Spleen (tissue), 11 donors: ENCODE measurements around the gene PSMG3. TPM values are rescaled to one million over a fixed set of nuclear protein-coding genes. Genes with fewer than 3 reads are reported as not detected.

ENCODE experiments used
- DNase-seq: peaks from one replicate; pipeline ENCODE4 v3.0.0-alpha.2; 2020
- H3K27ac ChIP-seq, 8 donors: fragments of 200-600 bp; sonication (generic) in 7 of 8; 1 replicate in 4 of 8; 2 replicates in 4 of 8; pipeline versions ENCODE4 v1.5.0 to v1.8.0; 2016 to 2021; ENCODE audit warnings: inconsistent platforms in 4 of 8, mild to moderate bottlenecking in 4 of 8, moderate library complexity in 1 of 8
- H3K27me3 ChIP-seq, 7 donors: fragments of 200-600 bp; sonication (generic) in 6 of 7; replicated peaks in 1 of 7; 1 replicate in 4 of 7; 2 replicates in 3 of 7; pipeline versions ENCODE4 v1.5.0 to v1.8.0; 2016 to 2021; ENCODE audit warnings: inconsistent platforms in 3 of 7, mild to moderate bottlenecking in 1 of 7
- H3K36me3 ChIP-seq, 6 donors: fragments of 200-600 bp; sonication (generic) in 5 of 6; 1 replicate in 4 of 6; 2 replicates in 2 of 6; pipeline versions ENCODE4 v1.5.0 to v1.8.0; 2016 to 2021; ENCODE audit warnings: inconsistent platforms in 2 of 6
- H3K4me1 ChIP-seq, 6 donors: fragments of 200-600 bp; sonication (generic) in 5 of 6; 1 replicate in 3 of 6; 2 replicates in 3 of 6; pipeline versions ENCODE4 v1.5.0 to v1.8.0; 2016 to 2021; ENCODE audit warnings: inconsistent platforms in 3 of 6
- H3K4me3 ChIP-seq, 8 donors: fragments of 200-600 bp; sonication (generic) in 7 of 8; 1 replicate in 4 of 8; 2 replicates in 4 of 8; pipeline versions ENCODE4 v1.5.0 to v1.8.0; 2016 to 2021; ENCODE audit warnings: inconsistent platforms in 4 of 8, mild to moderate bottlenecking in 4 of 8, moderate library complexity in 2 of 8
- H3K9me3 ChIP-seq, 8 donors: fragments of 200-600 bp; sonication (generic) in 7 of 8; 1 replicate in 4 of 8; 2 replicates in 4 of 8; pipeline versions ENCODE4 v1.5.0 to v1.8.0; 2016 to 2021; ENCODE audit warnings: inconsistent platforms in 4 of 8
- CTCF ChIP-seq, 11 experiments: fragments of 200-600 bp in 7 of 11; fragments of 450-650 bp in 4 of 11; sonication (generic) in 4 of 11; IDR thresholded peaks in 8 of 11; conservative IDR thresholded peaks in 3 of 11; 1 replicate in 7 of 11; 2 replicates in 4 of 11; pipeline versions ENCODE4 v1.4.0 to v1.8.0; 2016 to 2021; ENCODE audit warnings: antibody characterized with exemption in 11 of 11, inconsistent platforms in 4 of 11, mild to moderate bottlenecking in 1 of 11
- POLR2A ChIP-seq, 3 donors: fragments of 450-650 bp; IDR thresholded peaks; one replicate each; pipeline ENCODE4 v1.5.1; 2017; ENCODE audit warnings: antibody characterized with exemption in 3 of 3, mild to moderate bottlenecking in 1 of 3
- POLR2AphosphoS5 ChIP-seq, 3 donors: sonication (generic); formaldehyde crosslinking; IDR thresholded peaks; one replicate each; pipeline ENCODE4 v1.5.1; 2017; ENCODE audit warnings: antibody characterized with exemption in 3 of 3
- WGBS, 5 donors: extraction: QIAGEN DNeasy Blood & Tissue Kit in 3 of 5; methylation state at CpG; one replicate each; pipeline versions ENCODE4 v1.1.5 to v1.1.7; 2013 to 2018; 5-methylcytosine and 5-hydroxymethylcytosine counted together
- intact Hi-C: fragments of 100-400 bp; cut with DNase I; formaldehyde crosslinking; loops from one replicate; pipeline ENCODE4 v1.15.0; 2023; ENCODE audit warnings: low total_unique reads
- polyA plus RNA-seq, 3 donors: library from polyadenylated mRNA; stranded (reverse); fragments of 200-250 nt; gene quantifications; one replicate each; pipeline ENCODE4 v1.2.1, GENCODE V29; 2013
- total RNA-seq, 7 donors: library from RNA; depleted of rRNA in 3 of 7; stranded (reverse); fragments of >200 nt in 3 of 7; fragmentation: NEBNext Ultra II Directional in 4 of 7; extraction: Animal tissue kit (Norgen Biotek cat#: 25700) in 4 of 7; gene quantifications; one replicate each; pipeline versions ENCODE4 v1.1.0 to v1.2.1, GENCODE V29; 2016 to 2021
- donor health status: healthy with polysubstance abuse.
- donor health status: DM: no; HTN: no; CAD: no; lungs with moderate emphysema.
- donor health status: DM: no; HTN: no; CAD: no.
- donor health status: Bipolar disorder and iron deficiency.
- donor health status: healthy.
- donor health status: DM: no; HTN: no; CAD: no.
- donor health status: DM: yes; HTN: yes; CAD: no.

Gene PSMG3
- total and polyA plus RNA-seq, 10 donors = 18.2 to 89.9 (median 30.9) TPM

DNA sequence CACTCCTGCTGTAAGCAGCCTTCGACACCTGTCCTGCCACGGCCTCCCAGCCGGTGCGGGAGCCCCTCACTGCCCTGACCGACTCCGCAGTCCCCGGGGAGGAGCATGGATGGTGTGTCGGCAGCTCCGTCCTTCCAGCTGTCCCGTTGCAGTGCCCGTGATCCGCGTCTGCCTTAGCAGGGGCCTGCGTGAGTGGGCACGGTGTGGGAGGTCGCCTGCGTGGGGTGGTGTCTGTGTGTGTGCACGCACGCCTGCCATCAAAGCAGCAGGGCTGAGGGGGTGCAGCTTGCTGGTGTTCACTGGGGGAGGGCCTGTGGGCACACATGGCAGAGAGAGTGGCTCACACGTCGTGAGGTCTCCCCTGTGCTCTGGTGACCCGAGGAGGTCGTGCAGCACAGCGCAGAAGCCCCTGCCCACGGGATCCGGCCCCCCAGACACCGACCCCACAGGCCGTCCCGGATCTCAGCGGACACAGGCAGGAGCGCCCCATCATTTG, 29.0 kb downstream of the PSMG3 start:
- H3K27ac ChIP-seq = no peak overlapping the region
- TF ChIP-seq CTCF (IDR thresholded peaks at IDR 0.05 in 8 of 11, conservative IDR thresholded peaks at IDR 0.05 in 3 of 11) (no peak), POLR2AphosphoS5 (IDR thresholded peaks at IDR 0.05) (peak in 2 of 3 donors; percentile 23 to 66), POLR2A (IDR thresholded peaks at IDR 0.05) (no peak)
- H3K4me3 ChIP-seq = no peak overlapping the region
- H3K36me3 ChIP-seq = peaks cover 0 to 95% (median 50%) of the 10 kb centered on the region in 6 donors
- no peak for DNase-seq
- H3K4me1 ChIP-seq = peaks cover 3 to 37% (median 18%) of the 10 kb centered on the region in 6 donors
- 90 to 97% (median 93%) methylated on average over 29 to 31 of the region's 31 CpGs for WGBS, 5 donors
- H3K27me3 ChIP-seq = no peaks in the 10 kb centered on the region
- no peaks in the 10 kb centered on the region for H3K9me3 ChIP-seq
- intact Hi-C loops = no loop called here

DNA sequence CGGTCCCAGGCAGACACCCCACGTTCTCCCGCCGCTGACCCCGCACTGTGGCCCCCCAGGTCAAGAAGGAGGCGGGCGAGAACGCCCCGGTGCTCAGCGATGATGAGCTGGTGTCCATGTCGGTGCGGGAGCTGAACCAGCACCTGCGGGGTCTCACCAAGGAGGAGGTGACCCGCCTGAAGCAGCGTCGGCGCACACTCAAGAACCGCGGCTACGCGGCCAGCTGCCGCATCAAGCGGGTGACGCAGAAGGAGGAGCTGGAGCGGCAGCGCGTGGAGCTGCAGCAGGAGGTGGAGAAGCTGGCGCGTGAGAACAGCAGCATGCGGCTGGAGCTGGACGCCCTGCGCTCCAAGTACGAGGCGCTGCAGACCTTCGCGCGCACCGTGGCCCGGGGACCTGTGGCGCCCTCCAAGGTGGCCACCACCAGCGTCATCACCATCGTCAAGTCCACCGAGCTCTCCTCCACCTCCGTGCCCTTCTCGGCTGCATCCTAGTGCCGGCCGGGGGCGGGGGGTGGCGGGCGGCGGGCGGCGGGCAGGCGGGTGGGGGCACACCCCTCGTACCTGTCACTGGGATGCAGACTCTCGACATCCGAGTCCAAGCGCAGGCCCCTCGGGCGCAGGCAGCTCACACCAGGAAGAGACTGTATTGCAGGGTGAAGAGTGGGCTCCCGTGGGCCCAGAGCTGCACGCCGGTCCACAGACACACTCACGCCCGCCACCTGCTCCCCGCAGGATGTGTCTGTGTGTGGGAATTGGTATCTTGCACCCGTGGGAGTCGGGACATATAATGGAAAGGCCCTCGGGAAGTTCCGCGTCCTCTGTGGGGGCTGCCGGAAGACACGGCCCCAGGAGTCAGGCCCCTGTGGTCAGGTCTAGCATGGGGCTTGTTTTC, 29.7 kb downstream of the PSMG3 start:
- H3K4me3 ChIP-seq = no peak overlapping the region
- intact Hi-C loops = no loop called here
- no peaks in the 10 kb centered on the region for H3K27me3 ChIP-seq
- peaks cover 0 to 38% (median 19%) of the 10 kb centered on the region in 6 donors for H3K4me1 ChIP-seq
- TF ChIP-seq POLR2AphosphoS5 (IDR thresholded peaks at IDR 0.05) (peak in 2 of 3 donors; percentile 7 to 26), POLR2A (IDR thresholded peaks at IDR 0.05) (no peak), CTCF (IDR thresholded peaks at IDR 0.05 in 8 of 11, conservative IDR thresholded peaks at IDR 0.05 in 3 of 11) (no peak)
- no peak overlapping the region for H3K27ac ChIP-seq
- WGBS, 5 donors = 93 to 97% (median 95%) methylated on average over 47 to 73 of the region's 73 CpGs
- H3K36me3 ChIP-seq = peaks cover 0 to 100% (median 53%) of the 10 kb centered on the region in 6 donors
- no peaks in the 10 kb centered on the region for H3K9me3 ChIP-seq
- no peak for DNase-seq

DNA sequence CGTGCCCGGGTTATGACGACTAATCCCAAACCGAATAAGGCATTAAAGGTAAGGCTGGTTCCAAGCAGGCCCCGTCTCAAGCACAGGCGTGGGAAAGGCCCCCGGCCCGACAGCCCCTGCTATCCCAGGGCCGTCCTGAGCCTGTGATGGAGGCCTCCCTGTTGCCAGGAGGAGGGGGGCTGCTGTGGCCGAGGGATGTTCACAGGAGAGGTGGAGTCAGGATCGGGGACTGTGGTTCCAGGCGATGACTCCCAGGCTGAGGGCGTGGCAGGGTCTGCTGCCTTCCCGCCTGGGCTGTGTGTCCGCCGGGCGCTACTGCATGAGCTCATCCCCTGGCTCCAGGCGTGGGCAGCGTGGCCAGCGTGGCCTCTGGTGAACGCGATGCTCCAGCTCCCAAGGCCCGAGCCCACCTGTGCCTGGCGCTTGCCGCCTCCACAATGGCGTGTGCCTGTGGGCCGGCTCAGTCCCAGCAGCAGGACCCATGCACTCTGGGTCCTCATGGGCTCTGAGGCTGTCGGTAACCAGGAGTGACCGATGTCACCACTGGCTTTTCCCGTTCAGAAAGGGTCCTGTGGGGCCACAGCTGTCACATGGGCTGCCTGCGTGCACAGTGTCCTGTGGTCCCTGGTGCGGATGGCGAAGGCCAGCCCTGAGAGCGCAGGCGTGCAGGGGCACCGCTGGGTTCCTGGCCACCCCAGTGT, 30.5 kb downstream of the PSMG3 start:
- intact Hi-C loops = no loop called here
- 86 to 94% (median 88%) methylated on average over 18 to 36 of the region's 36 CpGs for WGBS, 5 donors
- Histone ChIP-seq H3K4me1 (peaks cover 0 to 46% (median 23%) of the 10 kb centered on the region in 6 donors), H3K27me3 (no peaks in the 10 kb centered on the region), H3K36me3 (peaks cover 0 to 99% (median 53%) of the 10 kb centered on the region in 6 donors), H3K27ac (peak overlapping the region in 2 of 8 donors; percentile 85 to 86), H3K9me3 (no peaks in the 10 kb centered on the region), H3K4me3 (no peak overlapping the region)
- DNase-seq = no peak
- no peak for TF ChIP-seq POLR2AphosphoS5 (IDR thresholded peaks at IDR 0.05)

- 82 to 92% (median 82%) methylated on average over 13 to 25 of the region's 25 CpGs for WGBS, 5 donors
Observed at GRCh38 chr7:1538544-1539180, 31.2 kb downstream of the PSMG3 start.

More at GRCh38 chr7:1538544-1539180, 31.2 kb downstream of the PSMG3 start:
- peaks cover 4 to 53% (median 29%) of the 10 kb centered on the region in 6 donors for H3K4me1 ChIP-seq
- H3K4me3 ChIP-seq = peak overlapping the region in 1 of 8 donors; percentile 55
- peaks cover 0 to 93% (median 50%) of the 10 kb centered on the region in 6 donors for H3K36me3 ChIP-seq
- no peaks in the 10 kb centered on the region for H3K27me3 ChIP-seq
- intact Hi-C loops = no loop called here
- DNase-seq = no peak
- H3K27ac ChIP-seq = peak overlapping the region in 5 of 8 donors; percentile 9 to 86 (median 80)
- no peaks in the 10 kb centered on the region for H3K9me3 ChIP-seq
- no peak for TF ChIP-seq POLR2A (IDR thresholded peaks at IDR 0.05)
- TF ChIP-seq CTCF (IDR thresholded peaks at IDR 0.05 in 8 of 11, conservative IDR thresholded peaks at IDR 0.05 in 3 of 11) = no peak
- TF ChIP-seq POLR2AphosphoS5 (IDR thresholded peaks at IDR 0.05) = no peak
